ENCODE data around the gene PTS. TPM values are rescaled to one million over a fixed set of nuclear protein-coding genes. Genes with fewer than 3 reads are reported as not detected.

Gene PTS
- polyA plus RNA-seq, 2 of the 4 experiments (the other 2 are of a cell fraction), result 33.9 to 48.5 TPM

DNA sequence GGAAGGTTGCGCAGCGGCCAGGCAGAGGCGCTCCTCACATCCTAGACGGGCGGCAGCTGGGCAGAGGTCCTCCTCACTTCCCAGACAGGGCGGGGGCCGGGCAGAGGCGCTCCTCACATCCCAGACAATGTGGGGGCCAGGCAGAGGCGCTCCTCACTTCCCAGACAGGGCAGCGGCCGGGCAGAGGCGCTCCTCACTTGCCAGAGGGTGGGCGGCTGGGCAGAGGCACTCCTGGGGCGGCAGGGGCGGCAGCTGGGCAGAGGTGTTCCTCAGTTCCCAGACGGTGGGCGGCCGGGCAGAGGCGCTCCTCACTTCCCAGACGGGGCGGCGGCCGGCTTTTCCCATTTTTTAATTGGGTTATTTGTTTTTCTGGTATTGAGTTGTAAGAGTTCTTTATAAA lies 20.2 kb upstream of the PTS start (continued):
- TF ChIP-seq, protein P1, sequence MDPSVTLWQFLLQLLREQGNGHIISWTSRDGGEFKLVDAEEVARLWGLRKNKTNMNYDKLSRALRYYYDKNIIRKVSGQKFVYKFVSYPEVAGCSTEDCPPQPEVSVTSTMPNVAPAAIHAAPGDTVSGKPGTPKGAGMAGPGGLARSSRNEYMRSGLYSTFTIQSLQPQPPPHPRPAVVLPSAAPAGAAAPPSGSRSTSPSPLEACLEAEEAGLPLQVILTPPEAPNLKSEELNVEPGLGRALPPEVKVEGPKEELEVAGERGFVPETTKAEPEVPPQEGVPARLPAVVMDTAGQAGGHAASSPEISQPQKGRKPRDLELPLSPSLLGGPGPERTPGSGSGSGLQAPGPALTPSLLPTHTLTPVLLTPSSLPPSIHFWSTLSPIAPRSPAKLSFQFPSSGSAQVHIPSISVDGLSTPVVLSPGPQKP (IDR thresholded peaks at IDR 0.05; ENCODE audit: low read depth, low read length), result no peak
- TF ChIP-seq, protein P2, sequence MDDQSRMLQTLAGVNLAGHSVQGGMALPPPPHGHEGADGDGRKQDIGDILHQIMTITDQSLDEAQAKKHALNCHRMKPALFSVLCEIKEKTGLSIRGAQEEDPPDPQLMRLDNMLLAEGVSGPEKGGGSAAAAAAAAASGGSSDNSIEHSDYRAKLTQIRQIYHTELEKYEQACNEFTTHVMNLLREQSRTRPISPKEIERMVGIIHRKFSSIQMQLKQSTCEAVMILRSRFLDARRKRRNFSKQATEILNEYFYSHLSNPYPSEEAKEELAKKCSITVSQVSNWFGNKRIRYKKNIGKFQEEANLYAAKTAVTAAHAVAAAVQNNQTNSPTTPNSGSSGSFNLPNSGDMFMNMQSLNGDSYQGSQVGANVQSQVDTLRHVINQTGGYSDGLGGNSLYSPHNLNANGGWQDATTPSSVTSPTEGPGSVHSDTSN (IDR thresholded peaks at IDR 0.05), result no peak

DNA sequence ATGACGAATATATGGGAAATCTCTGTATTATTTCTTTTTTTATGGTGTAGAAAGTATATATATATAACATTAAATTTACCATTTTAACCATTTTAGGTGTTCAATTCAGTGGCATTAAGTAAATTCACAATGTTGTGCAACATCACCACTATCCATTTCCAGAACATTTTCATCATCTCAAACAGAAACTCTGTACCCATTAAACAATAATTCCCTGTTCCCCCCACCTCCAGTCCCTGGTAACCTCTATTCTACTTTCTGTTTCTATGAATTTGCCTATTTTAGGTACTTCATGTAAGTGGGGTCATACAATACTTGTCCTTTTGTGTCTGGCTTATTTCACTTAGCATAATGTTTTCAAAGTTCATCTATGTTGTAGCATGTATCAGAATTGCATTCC lies 15.3 kb upstream of the PTS start:
- no peak for DNase-seq (ENCODE audit: low read depth in 1 of 2, low spot score in 1 of 2)
- ATAC-seq, result no peak
- TF ChIP-seq NR3C1 (IDR thresholded peaks at IDR 0.05) (no peak), HDAC2 (IDR thresholded peaks at IDR 0.05) (no peak), MAFK (IDR thresholded peaks at IDR 0.05; ENCODE audit: partially characterized antibody) (no peak), EHF (CRISPR knock-in tag; IDR thresholded peaks at IDR 0.05) (no peak), FOXS1 (CRISPR knock-in tag; IDR thresholded peaks at IDR 0.05) (no peak), POLR2AphosphoS2 (conservative IDR thresholded peaks at IDR 0.05; ENCODE audit: low read length) (no peak), NFE2L2 (conservative IDR thresholded peaks at IDR 0.05; ENCODE audit: low read length) (no peak), TFCP2L1 (CRISPR knock-in tag; IDR thresholded peaks at IDR 0.05) (no peak), RARB (CRISPR knock-in tag; IDR thresholded peaks at IDR 0.05) (no peak), PHF8 (IDR thresholded peaks at IDR 0.05; ENCODE audit: borderline replicate concordance, low read depth) (no peak), FOSB (CRISPR knock-in tag; IDR thresholded peaks at IDR 0.05) (no peak), HOXA7 (CRISPR knock-in tag; IDR thresholded peaks at IDR 0.05) (no peak), CBX2 (IDR thresholded peaks at IDR 0.05; ENCODE audit: borderline replicate concordance, low read depth) (no peak)
- TF ChIP-seq, protein P2 (IDR thresholded peaks at IDR 0.05), result no peak
- TF ChIP-seq, protein P3, sequence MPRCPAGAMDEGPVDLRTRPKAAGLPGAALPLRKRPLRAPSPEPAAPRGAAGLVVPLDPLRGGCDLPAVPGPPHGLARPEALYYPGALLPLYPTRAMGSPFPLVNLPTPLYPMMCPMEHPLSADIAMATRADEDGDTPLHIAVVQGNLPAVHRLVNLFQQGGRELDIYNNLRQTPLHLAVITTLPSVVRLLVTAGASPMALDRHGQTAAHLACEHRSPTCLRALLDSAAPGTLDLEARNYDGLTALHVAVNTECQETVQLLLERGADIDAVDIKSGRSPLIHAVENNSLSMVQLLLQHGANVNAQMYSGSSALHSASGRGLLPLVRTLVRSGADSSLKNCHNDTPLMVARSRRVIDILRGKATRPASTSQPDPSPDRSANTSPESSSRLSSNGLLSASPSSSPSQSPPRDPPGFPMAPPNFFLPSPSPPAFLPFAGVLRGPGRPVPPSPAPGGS (IDR thresholded peaks at IDR 0.05), result no peak
- TF ChIP-seq, protein P4, sequence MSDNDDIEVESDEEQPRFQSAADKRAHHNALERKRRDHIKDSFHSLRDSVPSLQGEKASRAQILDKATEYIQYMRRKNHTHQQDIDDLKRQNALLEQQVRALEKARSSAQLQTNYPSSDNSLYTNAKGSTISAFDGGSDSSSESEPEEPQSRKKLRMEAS (IDR thresholded peaks at IDR 0.05), result no peak
- TF ChIP-seq, protein P5, sequence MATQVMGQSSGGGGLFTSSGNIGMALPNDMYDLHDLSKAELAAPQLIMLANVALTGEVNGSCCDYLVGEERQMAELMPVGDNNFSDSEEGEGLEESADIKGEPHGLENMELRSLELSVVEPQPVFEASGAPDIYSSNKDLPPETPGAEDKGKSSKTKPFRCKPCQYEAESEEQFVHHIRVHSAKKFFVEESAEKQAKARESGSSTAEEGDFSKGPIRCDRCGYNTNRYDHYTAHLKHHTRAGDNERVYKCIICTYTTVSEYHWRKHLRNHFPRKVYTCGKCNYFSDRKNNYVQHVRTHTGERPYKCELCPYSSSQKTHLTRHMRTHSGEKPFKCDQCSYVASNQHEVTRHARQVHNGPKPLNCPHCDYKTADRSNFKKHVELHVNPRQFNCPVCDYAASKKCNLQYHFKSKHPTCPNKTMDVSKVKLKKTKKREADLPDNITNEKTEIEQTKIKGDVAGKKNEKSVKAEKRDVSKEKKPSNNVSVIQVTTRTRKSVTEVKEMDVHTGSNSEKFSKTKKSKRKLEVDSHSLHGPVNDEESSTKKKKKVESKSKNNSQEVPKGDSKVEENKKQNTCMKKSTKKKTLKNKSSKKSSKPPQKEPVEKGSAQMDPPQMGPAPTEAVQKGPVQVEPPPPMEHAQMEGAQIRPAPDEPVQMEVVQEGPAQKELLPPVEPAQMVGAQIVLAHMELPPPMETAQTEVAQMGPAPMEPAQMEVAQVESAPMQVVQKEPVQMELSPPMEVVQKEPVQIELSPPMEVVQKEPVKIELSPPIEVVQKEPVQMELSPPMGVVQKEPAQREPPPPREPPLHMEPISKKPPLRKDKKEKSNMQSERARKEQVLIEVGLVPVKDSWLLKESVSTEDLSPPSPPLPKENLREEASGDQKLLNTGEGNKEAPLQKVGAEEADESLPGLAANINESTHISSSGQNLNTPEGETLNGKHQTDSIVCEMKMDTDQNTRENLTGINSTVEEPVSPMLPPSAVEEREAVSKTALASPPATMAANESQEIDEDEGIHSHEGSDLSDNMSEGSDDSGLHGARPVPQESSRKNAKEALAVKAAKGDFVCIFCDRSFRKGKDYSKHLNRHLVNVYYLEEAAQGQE (IDR thresholded peaks at IDR 0.05), result no peak
- TF ChIP-seq, protein P6, sequence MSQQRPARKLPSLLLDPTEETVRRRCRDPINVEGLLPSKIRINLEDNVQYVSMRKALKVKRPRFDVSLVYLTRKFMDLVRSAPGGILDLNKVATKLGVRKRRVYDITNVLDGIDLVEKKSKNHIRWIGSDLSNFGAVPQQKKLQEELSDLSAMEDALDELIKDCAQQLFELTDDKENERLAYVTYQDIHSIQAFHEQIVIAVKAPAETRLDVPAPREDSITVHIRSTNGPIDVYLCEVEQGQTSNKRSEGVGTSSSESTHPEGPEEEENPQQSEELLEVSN (IDR thresholded peaks at IDR 0.05; ENCODE audit: borderline replicate concordance, low read depth), result no peak
- TF ChIP-seq, protein P1 (IDR thresholded peaks at IDR 0.05; ENCODE audit: low read depth, low read length), result no peak
- H3K4me1 ChIP-seq, result 0 out of 3 replicates have a peak, but pooled peaks cover 3% of the 10 kb centered on the region
- no peak overlapping the region for H3K27ac ChIP-seq
- WGBS (ENCODE audit: missing lambda C conversion rate), result 24% methylated on average over 1 of the region's 1 CpG
- CTCF ChIA-PET, result no interaction called here
- POLR2A ChIA-PET, result no interaction called here
- no peaks in the 10 kb centered on the region for H3K9me3 ChIP-seq
- no peak overlapping the region for H3K4me3 ChIP-seq
- H3K4me2 ChIP-seq, result no peak overlapping the region
- FAIRE-seq, result no peak

Data from A549 (cell line).